ENCODE data around the gene SELENOI.
"Not testable (repeated sequence)": the region's sequence is repeated elsewhere in the genome, so short reads cannot be mapped to it uniquely, and the experiment has no call there.

Gene SELENOI

DNA sequence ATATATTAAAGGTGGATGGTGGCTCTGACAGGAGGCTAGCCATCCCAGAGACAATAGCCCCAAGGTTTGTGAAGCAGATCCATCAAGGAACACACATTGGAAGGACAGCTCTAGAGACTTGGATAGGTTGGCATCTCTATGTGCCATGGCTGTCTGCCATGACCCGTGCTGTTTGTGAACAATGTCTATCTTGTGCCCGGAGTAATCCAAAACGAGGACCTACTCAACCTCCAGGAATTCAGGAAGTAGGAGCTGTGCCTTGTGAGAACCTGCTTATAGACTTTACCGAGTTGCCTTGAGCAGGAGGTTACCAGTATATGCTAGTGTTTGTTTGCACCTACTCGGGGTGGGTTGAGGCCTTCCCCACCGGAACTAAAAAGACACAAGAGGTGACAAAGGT is 43.1 kb upstream of the SELENOI start:
- H3K4me3 ChIP-seq (ENCODE audit: control insufficient read depth, low read depth, low read length) = no peak overlapping the region
- TF ChIP-seq, protein P1, sequence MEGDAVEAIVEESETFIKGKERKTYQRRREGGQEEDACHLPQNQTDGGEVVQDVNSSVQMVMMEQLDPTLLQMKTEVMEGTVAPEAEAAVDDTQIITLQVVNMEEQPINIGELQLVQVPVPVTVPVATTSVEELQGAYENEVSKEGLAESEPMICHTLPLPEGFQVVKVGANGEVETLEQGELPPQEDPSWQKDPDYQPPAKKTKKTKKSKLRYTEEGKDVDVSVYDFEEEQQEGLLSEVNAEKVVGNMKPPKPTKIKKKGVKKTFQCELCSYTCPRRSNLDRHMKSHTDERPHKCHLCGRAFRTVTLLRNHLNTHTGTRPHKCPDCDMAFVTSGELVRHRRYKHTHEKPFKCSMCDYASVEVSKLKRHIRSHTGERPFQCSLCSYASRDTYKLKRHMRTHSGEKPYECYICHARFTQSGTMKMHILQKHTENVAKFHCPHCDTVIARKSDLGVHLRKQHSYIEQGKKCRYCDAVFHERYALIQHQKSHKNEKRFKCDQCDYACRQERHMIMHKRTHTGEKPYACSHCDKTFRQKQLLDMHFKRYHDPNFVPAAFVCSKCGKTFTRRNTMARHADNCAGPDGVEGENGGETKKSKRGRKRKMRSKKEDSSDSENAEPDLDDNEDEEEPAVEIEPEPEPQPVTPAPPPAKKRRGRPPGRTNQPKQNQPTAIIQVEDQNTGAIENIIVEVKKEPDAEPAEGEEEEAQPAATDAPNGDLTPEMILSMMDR (IDR thresholded peaks at IDR 0.05; ENCODE audit: control insufficient read depth, insufficient read depth, low read depth, low read length, missing control alignments) = no peak
- DNase-seq (ENCODE audit: low read depth) = no peak

- not testable (repeated sequence) for H3K4me3 ChIP-seq (ENCODE audit: control insufficient read depth, low read depth, low read length); DNase-seq (ENCODE audit: low read depth)
Measured at GRCh38 chr2:26305094-26305493, 40.8 kb upstream of the SELENOI start.

DNA sequence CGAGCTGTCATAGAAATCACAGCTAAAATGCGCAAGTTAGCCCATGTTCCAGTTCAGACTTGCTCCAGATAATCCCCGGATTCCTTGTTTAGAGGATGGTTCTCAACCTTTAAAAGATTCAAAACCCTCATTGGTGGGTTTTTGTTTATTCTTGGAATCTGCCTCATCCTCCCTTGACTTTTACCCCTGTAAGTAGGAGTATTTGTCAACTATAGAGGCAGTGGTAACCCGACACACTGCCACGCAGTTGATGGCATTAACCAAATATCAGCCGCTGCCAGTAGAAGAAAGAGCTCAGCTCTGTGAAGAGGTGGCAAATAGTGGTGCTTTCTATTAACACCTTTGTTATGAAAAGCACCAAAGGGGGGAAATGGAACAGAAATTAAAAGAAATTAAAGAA is 40.4 kb upstream of the SELENOI start:
- no peak for DNase-seq (ENCODE audit: low read depth)
- TF ChIP-seq, protein P1 (IDR thresholded peaks at IDR 0.05; ENCODE audit: control insufficient read depth, insufficient read depth, low read depth, low read length, missing control alignments) = no peak
- H3K4me3 ChIP-seq (ENCODE audit: control insufficient read depth, low read depth, low read length) = no peak overlapping the region

GRCh38 chr2:26309921-26310320 is 36.0 kb upstream of the SELENOI start:
- H3K4me3 ChIP-seq (ENCODE audit: control insufficient read depth, low read depth, low read length) = no peak overlapping the region
- DNase-seq (ENCODE audit: low read depth) = no peak
- TF ChIP-seq, protein P1 (IDR thresholded peaks at IDR 0.05; ENCODE audit: control insufficient read depth, insufficient read depth, low read depth, low read length, missing control alignments) = no peak

- H3K4me3 ChIP-seq (ENCODE audit: control insufficient read depth, low read depth, low read length) = no peak overlapping the region
- no peak for DNase-seq (ENCODE audit: low read depth)
- TF ChIP-seq, protein P1 (IDR thresholded peaks at IDR 0.05; ENCODE audit: control insufficient read depth, insufficient read depth, low read depth, low read length, missing control alignments) = no peak
Measured at GRCh38 chr2:26312471-26312870, 33.5 kb upstream of the SELENOI start.

DNA sequence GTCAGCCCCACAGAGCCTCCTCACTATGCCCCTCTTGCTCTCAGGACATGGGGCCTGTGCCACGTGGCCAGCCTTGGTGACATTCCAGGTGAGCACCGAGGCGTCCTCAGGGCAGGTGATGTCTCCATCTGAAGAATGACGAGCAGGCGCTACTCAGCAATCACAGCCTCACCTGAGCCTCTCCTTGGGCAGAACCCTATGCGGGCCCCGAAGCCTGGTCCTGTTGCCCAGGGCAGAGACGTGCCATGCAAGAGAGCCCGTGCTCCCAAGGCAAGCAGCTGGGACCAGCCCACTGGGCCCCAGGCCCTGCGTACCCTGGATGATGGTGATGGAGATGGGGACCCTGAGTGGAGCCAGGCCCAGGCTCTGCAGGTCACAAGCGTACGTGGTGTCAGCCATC is 32.5 kb upstream of the SELENOI start:
- TF ChIP-seq, protein P1 (IDR thresholded peaks at IDR 0.05; ENCODE audit: control insufficient read depth, insufficient read depth, low read depth, low read length, missing control alignments) = no peak
- H3K4me3 ChIP-seq (ENCODE audit: control insufficient read depth, low read depth, low read length) = no peak overlapping the region
- DNase-seq (ENCODE audit: low read depth) = no peak

DNA sequence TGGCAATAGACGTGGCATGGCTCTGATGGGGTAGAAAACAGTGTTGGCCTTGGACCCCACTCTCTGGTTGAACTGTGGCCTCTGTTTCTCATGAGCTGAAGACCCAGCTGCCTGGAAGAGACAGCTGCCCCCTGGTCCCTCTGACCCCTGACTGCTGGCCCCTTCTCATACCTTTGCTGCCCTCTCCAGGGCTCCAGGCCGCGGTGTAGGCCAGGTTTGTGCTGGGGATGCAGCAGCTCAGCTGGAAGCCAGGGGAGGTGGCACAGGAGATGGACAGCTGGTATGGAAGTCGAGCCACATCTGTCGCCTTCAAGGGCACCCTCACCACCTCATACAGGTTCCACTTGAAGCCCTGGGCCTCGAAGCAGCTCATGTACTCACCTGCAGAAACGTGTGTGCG is 31.7 kb upstream of the SELENOI start:
- TF ChIP-seq, protein P1 (IDR thresholded peaks at IDR 0.05; ENCODE audit: control insufficient read depth, insufficient read depth, low read depth, low read length, missing control alignments) = no peak
- H3K4me3 ChIP-seq (ENCODE audit: control insufficient read depth, low read depth, low read length) = no peak overlapping the region
- no peak for DNase-seq (ENCODE audit: low read depth)
